H9 (cell line): ENCODE measurements around the gene COPS4. TPM values are rescaled to one million over a fixed set of nuclear protein-coding genes. Genes with fewer than 3 reads are reported as not detected.
A peak's percentile ranks its signal among the peaks of the same experiment; 100 is the strongest.
"Not testable (repeated sequence)": the region's sequence is repeated elsewhere in the genome, so short reads cannot be mapped to it uniquely, and the experiment has no call there.

Source experiments
- DNase-seq: peaks from one replicate; pipeline ENCODE4 v3.0.0-alpha.2; 2017
- H2AFZ ChIP-seq: one replicate; pipeline ENCODE4 v1.6.1; 2013; ENCODE audit warnings: mild to moderate bottlenecking, low read length, control low read depth, moderate library complexity
- H2AK5ac ChIP-seq: 2 replicates; pipeline ENCODE4 v1.6.1; 2013; ENCODE audit warnings: low read length, control low read depth, mixed read lengths; ENCODE audit not compliant: insufficient read length
- H2BK120ac ChIP-seq: one replicate; pipeline ENCODE4 v1.6.1; 2013; ENCODE audit warnings: low read depth, mild to moderate bottlenecking, low read length, control low read depth, inconsistent platforms; ENCODE audit not compliant: poor library complexity, severe bottlenecking
- H2BK12ac ChIP-seq: 2 replicates; pipeline ENCODE4 v1.6.1; 2013; ENCODE audit warnings: low read length, control low read depth, mixed read lengths, low read depth; ENCODE audit not compliant: insufficient read length
- H2BK15ac ChIP-seq: 2 replicates; pipeline ENCODE4 v1.6.1; 2013; ENCODE audit warnings: low read depth, low read length, control low read depth
- H2BK20ac ChIP-seq: one replicate; pipeline ENCODE4 v1.6.1; 2013; ENCODE audit warnings: low read depth, mild to moderate bottlenecking, low read length, control low read depth, inconsistent platforms; ENCODE audit not compliant: poor library complexity, severe bottlenecking
- H2BK5ac ChIP-seq: 2 replicates; pipeline ENCODE4 v1.6.1; 2013; ENCODE audit warnings: low read length, control low read depth, mixed read lengths; ENCODE audit not compliant: insufficient read length
- H3K14ac ChIP-seq: 2 replicates; pipeline ENCODE4 v1.6.1; 2013; ENCODE audit warnings: low read length, control low read depth; ENCODE audit not compliant: insufficient read depth
- H3K18ac ChIP-seq: 2 replicates; pipeline ENCODE4 v1.6.1; 2013; ENCODE audit warnings: low read depth, mild to moderate bottlenecking, mixed read lengths, low read length, control low read depth; ENCODE audit not compliant: insufficient read length
- H3K23ac ChIP-seq: 2 replicates; pipeline ENCODE4 v1.6.1; 2013; ENCODE audit warnings: low read length, control low read depth, mixed read lengths, low read depth; ENCODE audit not compliant: insufficient read length
- H3K23me2 ChIP-seq: 2 replicates; pipeline ENCODE4 v1.6.1; 2013; ENCODE audit warnings: low read depth, mild to moderate bottlenecking, mixed read lengths, low read length, control low read depth; ENCODE audit not compliant: insufficient read length, poor library complexity, severe bottlenecking
- H3K27ac ChIP-seq: 2 replicates; pipeline ENCODE4 v1.5.1; 2013; ENCODE audit warnings: low read length, control low read depth, mixed read lengths, low read depth; ENCODE audit not compliant: insufficient read length
- H3K27me3 ChIP-seq: 2 replicates; pipeline ENCODE4 v1.6.1; 2013; ENCODE audit warnings: low read length, control low read depth, inconsistent platforms; ENCODE audit not compliant: insufficient read depth
- H3K4ac ChIP-seq: 2 replicates; pipeline ENCODE4 v1.6.1; 2013; ENCODE audit warnings: low read depth, mild to moderate bottlenecking, control low read depth, inconsistent platforms, low read length, moderate library complexity
- H3K4me1 ChIP-seq: 2 replicates; pipeline ENCODE4 v1.6.1; 2013; ENCODE audit warnings: low read length, control low read depth, inconsistent platforms; ENCODE audit not compliant: insufficient read depth
- H3K4me2 ChIP-seq: 2 replicates; pipeline ENCODE4 v1.6.1; 2013; ENCODE audit warnings: low read length, control low read depth, mixed read lengths; ENCODE audit not compliant: insufficient read length, insufficient read depth
- H3K56ac ChIP-seq: 2 replicates; pipeline ENCODE4 v1.6.1; 2013; ENCODE audit warnings: low read depth, mild to moderate bottlenecking, mixed read lengths, low read length, control low read depth; ENCODE audit not compliant: insufficient read length
- H3K79me1 ChIP-seq: 2 replicates; pipeline ENCODE4 v1.6.1; 2013; ENCODE audit warnings: low read depth, mild to moderate bottlenecking, moderate library complexity, low read length, control low read depth, inconsistent platforms; ENCODE audit not compliant: insufficient read depth, poor library complexity, severe bottlenecking
- H3K79me2 ChIP-seq: 2 replicates; pipeline ENCODE4 v1.6.1; 2013; ENCODE audit warnings: low read length, control low read depth, inconsistent platforms; ENCODE audit not compliant: insufficient read depth
- H3K9ac ChIP-seq: 2 replicates; pipeline ENCODE4 v1.6.1; 2013; ENCODE audit warnings: low read length, control low read depth, mixed read lengths; ENCODE audit not compliant: insufficient read length; ENCODE audit errors: extremely low read depth
- H3K9me3 ChIP-seq: one replicate; pipeline ENCODE4 v1.6.1; 2013; ENCODE audit warnings: low read depth, low read length, inconsistent platforms; ENCODE audit not compliant: control insufficient read depth
- H3T11ph ChIP-seq: one replicate; pipeline ENCODE4 v1.6.1; 2013; ENCODE audit warnings: mild to moderate bottlenecking, low read length, control low read depth, inconsistent platforms
- H4K20me1 ChIP-seq: one replicate; pipeline ENCODE4 v1.6.1; 2013; ENCODE audit not compliant: control insufficient read depth, insufficient read length, insufficient read depth
- H4K5ac ChIP-seq: 2 replicates; pipeline ENCODE4 v1.6.1; 2013; ENCODE audit warnings: low read depth, mild to moderate bottlenecking, mixed read lengths, low read length, control low read depth; ENCODE audit not compliant: insufficient read length
- H4K8ac ChIP-seq: replicated peaks from 2 replicates; pipeline ENCODE4 v1.6.1; 2013; ENCODE audit warnings: low read length, control low read depth, mixed read lengths, low read depth; ENCODE audit not compliant: insufficient read length
- H4K91ac ChIP-seq: 2 replicates; pipeline ENCODE4 v1.6.1; 2013; ENCODE audit warnings: low read depth, mild to moderate bottlenecking, moderate library complexity, mixed read lengths, low read length, control low read depth; ENCODE audit not compliant: insufficient read length
- H3K27ac Mint-ChIP-seq, 3 experiments: 2 replicates in 2 of 3; 3 replicates in 1 of 3; pipeline ENCODE4 v1.8.0; 2020 to 2021; ENCODE audit warnings: mixed read lengths in 3 of 3, mild to moderate bottlenecking in 1 of 3, moderate library complexity in 1 of 3
- H3K27me3 Mint-ChIP-seq: 2 replicates; pipeline ENCODE4 v1.8.0; 2021; ENCODE audit warnings: low read depth, mild to moderate bottlenecking, moderate library complexity, mixed read lengths
- H3K36me3 Mint-ChIP-seq, 3 experiments: 2 replicates in 2 of 3; 3 replicates in 1 of 3; pipeline ENCODE4 v1.8.0; 2020 to 2021; ENCODE audit warnings: low read depth in 3 of 3, mixed read lengths in 3 of 3; ENCODE audit not compliant: insufficient read depth in 1 of 3
- H3K4me1 Mint-ChIP-seq, 2 experiments: 2 replicates each; pipeline ENCODE4 v1.8.0; 2020; ENCODE audit warnings: mixed read lengths in 2 of 2
- H3K4me3 Mint-ChIP-seq, 2 experiments: 2 replicates in 1 of 2; 3 replicates in 1 of 2; pipeline ENCODE4 v1.8.0; 2020 to 2021; ENCODE audit warnings: mild to moderate bottlenecking in 2 of 2, mixed read lengths in 2 of 2, moderate library complexity in 1 of 2
- H3K9me3 Mint-ChIP-seq, 2 experiments: 2 replicates in 1 of 2; 3 replicates in 1 of 2; pipeline ENCODE4 v1.8.0; 2020; ENCODE audit warnings: mild to moderate bottlenecking in 2 of 2, mixed read lengths in 2 of 2, moderate library complexity in 1 of 2
- WGBS: extraction: QIAGEN DNeasy Blood & Tissue Kit; methylation state at CpG from one replicate; pipeline ENCODE4 v1.1.7; 2013; ENCODE audit warnings: missing lambda C conversion rate, low lambda C conversion rate, mixed read lengths; ENCODE audit not compliant: insufficient read length; ENCODE audit errors: extremely low coverage; 5-methylcytosine and 5-hydroxymethylcytosine counted together
- total RNA-seq: library from RNA; stranded (reverse); gene quantifications from 2 replicates; pipeline ENCODE4 v1.2.1, GENCODE V29; 2021
- TF ChIP-seq, protein P1 (sequence below): fragments of 200-600 bp; sonication (generic); conservative IDR thresholded peaks from 3 replicates; pipeline ENCODE4 v1.8.0; 2021; ENCODE audit warnings: antibody characterized with exemption, mild to moderate bottlenecking

COPS4 gene
- total RNA-seq, 1 experiment from 2014 or later, result 39.9 TPM

DNA sequence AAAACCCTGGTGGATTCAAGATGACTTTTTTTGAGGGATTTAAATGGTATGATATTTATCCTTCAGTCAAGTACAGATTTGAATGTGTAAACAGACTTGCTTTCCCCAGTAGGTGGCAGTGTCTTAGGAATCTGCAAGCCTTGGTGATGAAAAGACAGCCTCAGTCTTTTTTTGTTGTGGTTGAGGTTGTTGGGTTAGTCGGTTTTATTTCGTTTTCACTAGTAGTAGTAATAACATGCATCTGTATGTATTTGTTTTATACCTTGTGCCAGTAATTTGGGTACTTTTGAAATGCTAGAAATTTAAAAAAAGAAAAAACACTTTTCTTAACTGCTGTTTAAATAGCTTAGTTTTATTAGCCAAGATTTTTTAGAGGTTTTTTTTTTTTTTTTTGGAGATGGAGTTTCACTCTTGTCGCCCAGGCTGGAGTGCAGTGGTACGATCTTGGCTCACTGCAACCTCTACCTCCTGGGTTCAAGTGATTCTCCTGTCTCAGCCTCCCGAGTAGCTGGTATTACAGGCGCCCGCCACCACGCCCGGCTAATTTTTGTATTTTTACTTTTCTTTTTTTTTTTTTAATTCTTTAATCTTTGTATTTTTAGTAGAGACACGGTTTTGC is 39.2 kb downstream of the COPS4 start:
- WGBS, result no CpG with 5 or more reads among the region's 10 CpGs

DNA sequence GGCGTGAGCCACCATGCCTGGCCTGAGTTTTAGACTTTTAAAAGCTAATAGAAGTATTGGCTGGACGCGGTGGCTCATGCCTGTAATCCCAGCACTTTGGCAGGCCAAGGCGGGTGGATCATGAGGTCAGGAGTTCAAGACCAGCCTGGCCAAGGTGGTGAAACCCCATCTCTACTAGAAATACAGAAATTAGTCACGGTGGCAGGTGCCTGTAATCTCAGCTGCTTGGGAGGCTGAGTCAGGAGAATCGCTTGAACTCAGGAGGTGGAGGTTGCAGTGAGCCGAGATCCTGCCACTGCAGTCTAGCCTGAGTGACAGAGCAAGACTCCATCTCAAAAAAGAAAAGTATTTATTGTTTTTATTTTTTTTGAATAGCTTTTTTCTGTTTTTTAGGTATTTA is 39.8 kb downstream of the COPS4 start:
- not testable (repeated sequence) for H3K4me1 Mint-ChIP-seq, H2AK5ac ChIP-seq, DNase-seq, H3K27ac Mint-ChIP-seq, H3K4me2 ChIP-seq, H4K5ac ChIP-seq, H3K27me3 Mint-ChIP-seq, H3K18ac ChIP-seq, H3K9me3 Mint-ChIP-seq, H3K4me1 ChIP-seq, H3K4me3 Mint-ChIP-seq, H3K79me2 ChIP-seq, H3K9ac ChIP-seq, H3K4ac ChIP-seq, H3K9me3 ChIP-seq, H3K27ac ChIP-seq, H3K79me1 ChIP-seq, H3K23ac ChIP-seq, H2BK5ac ChIP-seq, H2AFZ ChIP-seq, H3K27me3 ChIP-seq, H4K20me1 ChIP-seq, H2BK12ac ChIP-seq, H3K14ac ChIP-seq, H2BK120ac ChIP-seq, H3K23me2 ChIP-seq, H4K8ac ChIP-seq, H4K91ac ChIP-seq, H2BK15ac ChIP-seq, H2BK20ac ChIP-seq, H3K56ac ChIP-seq, H3T11ph ChIP-seq
- WGBS, result no CpG with 5 or more reads among the region's 7 CpGs
- peaks cover 5 to 23% (median 21%) of the 10 kb centered on the region in 3 experiments; a peak in 6 of 7 replicates for H3K36me3 Mint-ChIP-seq

More for the DNA sequence above, 39.2 kb downstream of the COPS4 start:
- Histone ChIP-seq H3K4me2 (no peak overlapping the region), H2BK120ac (no peak overlapping the region), H2BK20ac (no peak overlapping the region), H3K79me2 (no peaks in the 10 kb centered on the region), H3K14ac (no peak overlapping the region), H3K4ac (no peak overlapping the region), H3T11ph (no peak overlapping the region), H2BK5ac (no peak overlapping the region), H3K4me1 (no peaks in the 10 kb centered on the region), H2BK15ac (no peak overlapping the region), H3K27ac (no peak overlapping the region), H3K23ac (no peak overlapping the region), H4K5ac (no peak overlapping the region), H3K9ac (no peak overlapping the region), H2AFZ (no peak overlapping the region), H3K79me1 (no peaks in the 10 kb centered on the region), H3K9me3 (no peaks in the 10 kb centered on the region), H3K27me3 (no peaks in the 10 kb centered on the region), H4K8ac (no peak overlapping the region), H4K20me1 (no peaks in the 10 kb centered on the region), H2AK5ac (no peak overlapping the region), H3K18ac (no peak overlapping the region), H2BK12ac (no peak overlapping the region), H4K91ac (no peak overlapping the region), H3K23me2 (no peaks in the 10 kb centered on the region), H3K56ac (no peak overlapping the region)
- TF ChIP-seq, protein P1, sequence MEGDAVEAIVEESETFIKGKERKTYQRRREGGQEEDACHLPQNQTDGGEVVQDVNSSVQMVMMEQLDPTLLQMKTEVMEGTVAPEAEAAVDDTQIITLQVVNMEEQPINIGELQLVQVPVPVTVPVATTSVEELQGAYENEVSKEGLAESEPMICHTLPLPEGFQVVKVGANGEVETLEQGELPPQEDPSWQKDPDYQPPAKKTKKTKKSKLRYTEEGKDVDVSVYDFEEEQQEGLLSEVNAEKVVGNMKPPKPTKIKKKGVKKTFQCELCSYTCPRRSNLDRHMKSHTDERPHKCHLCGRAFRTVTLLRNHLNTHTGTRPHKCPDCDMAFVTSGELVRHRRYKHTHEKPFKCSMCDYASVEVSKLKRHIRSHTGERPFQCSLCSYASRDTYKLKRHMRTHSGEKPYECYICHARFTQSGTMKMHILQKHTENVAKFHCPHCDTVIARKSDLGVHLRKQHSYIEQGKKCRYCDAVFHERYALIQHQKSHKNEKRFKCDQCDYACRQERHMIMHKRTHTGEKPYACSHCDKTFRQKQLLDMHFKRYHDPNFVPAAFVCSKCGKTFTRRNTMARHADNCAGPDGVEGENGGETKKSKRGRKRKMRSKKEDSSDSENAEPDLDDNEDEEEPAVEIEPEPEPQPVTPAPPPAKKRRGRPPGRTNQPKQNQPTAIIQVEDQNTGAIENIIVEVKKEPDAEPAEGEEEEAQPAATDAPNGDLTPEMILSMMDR, result peak; percentile 86
- Mint-ChIP-seq H3K4me3 (no peak overlapping the region), H3K27ac (no peak overlapping the region), H3K36me3 (peaks cover 5 to 25% (median 24%) of the 10 kb centered on the region in 3 experiments; a peak in 6 of 7 replicates), H3K4me1 (no peaks in the 10 kb centered on the region), H3K27me3 (no peaks in the 10 kb centered on the region), H3K9me3 (no peaks in the 10 kb centered on the region; a peak in 1 of 5 replicates)
- DNase-seq, result peak; percentile 30
